Panc1 (cell line): ENCODE results near the gene NET1.
"Not testable (repeated sequence)": the region's sequence is repeated elsewhere in the genome, so short reads cannot be mapped to it uniquely, and the experiment has no call there.

Experiments used
- CTCF ChIP-seq: fragments of 450-650 bp; IDR thresholded peaks from 2 replicates; pipeline ENCODE4 v1.5.1; 2017; ENCODE audit warnings: mild to moderate bottlenecking
- SIN3A ChIP-seq: IDR thresholded peaks from 2 replicates; pipeline ENCODE4 v1.6.1; 2012; ENCODE audit warnings: low read depth, mild to moderate bottlenecking, low read length, moderate library complexity, borderline replicate concordance; ENCODE audit not compliant: insufficient read depth

DNA sequence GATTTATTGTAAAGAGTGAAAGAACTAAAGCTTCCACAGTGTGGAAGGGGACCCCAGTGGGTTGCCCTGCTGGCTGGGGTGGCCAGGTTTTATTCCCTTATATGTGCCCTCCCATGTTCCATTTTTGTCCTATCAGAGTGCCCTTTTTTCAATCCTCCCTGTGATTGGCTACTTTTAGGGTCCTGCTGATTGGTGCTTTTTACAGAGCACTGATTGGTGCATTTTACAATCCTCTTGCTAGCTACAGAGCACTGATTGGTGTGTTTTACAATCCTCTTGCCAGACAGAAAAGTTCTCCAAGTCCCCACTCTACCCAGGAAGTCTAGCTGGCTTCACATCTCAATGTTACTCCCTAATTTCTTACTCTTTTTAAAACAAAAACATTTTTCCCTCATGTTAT, 1.6 kb upstream of the NET1 start:
- not testable (repeated sequence) for TF ChIP-seq CTCF, SIN3A
